Thyroid gland (tissue), 4 donors: Measurements from ENCODE around the gene ZRANB3.

Source experiments
- POLR2A ChIP-seq, 2 donors: fragments of 450-650 bp; IDR thresholded peaks; one replicate each; pipeline ENCODE4 v1.6.1; 2017; ENCODE audit warnings: antibody characterized with exemption in 2 of 2, mild to moderate bottlenecking in 2 of 2, moderate library complexity in 1 of 2
- TF ChIP-seq, protein P1 (sequence below), 6 experiments: fragments of 200-600 bp in 3 of 6; fragments of 450-650 bp in 3 of 6; sonication (generic) in 3 of 6; IDR thresholded peaks; one replicate each; pipeline ENCODE4 v1.5.1; 2016 to 2019; ENCODE audit warnings: antibody characterized with exemption in 6 of 6, mild to moderate bottlenecking in 2 of 6, inconsistent platforms in 1 of 6, moderate library complexity in 1 of 6

GRCh38 chr2:135311962-135312361 is 219.1 kb downstream of the ZRANB3 start:
- TF ChIP-seq, protein P1, sequence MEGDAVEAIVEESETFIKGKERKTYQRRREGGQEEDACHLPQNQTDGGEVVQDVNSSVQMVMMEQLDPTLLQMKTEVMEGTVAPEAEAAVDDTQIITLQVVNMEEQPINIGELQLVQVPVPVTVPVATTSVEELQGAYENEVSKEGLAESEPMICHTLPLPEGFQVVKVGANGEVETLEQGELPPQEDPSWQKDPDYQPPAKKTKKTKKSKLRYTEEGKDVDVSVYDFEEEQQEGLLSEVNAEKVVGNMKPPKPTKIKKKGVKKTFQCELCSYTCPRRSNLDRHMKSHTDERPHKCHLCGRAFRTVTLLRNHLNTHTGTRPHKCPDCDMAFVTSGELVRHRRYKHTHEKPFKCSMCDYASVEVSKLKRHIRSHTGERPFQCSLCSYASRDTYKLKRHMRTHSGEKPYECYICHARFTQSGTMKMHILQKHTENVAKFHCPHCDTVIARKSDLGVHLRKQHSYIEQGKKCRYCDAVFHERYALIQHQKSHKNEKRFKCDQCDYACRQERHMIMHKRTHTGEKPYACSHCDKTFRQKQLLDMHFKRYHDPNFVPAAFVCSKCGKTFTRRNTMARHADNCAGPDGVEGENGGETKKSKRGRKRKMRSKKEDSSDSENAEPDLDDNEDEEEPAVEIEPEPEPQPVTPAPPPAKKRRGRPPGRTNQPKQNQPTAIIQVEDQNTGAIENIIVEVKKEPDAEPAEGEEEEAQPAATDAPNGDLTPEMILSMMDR (IDR thresholded peaks at IDR 0.05): no peak
- no peak for TF ChIP-seq POLR2A (IDR thresholded peaks at IDR 0.05)
